ENCODE data around the gene PRR7. TPM values are rescaled to one million over a fixed set of nuclear protein-coding genes. Genes with fewer than 3 reads are reported as not detected.

Gene PRR7, protein sequence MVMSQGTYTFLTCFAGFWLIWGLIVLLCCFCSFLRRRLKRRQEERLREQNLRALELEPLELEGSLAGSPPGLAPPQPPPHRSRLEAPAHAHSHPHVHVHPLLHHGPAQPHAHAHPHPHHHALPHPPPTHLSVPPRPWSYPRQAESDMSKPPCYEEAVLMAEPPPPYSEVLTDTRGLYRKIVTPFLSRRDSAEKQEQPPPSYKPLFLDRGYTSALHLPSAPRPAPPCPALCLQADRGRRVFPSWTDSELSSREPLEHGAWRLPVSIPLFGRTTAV
- total RNA-seq = under 1 TPM in 1 of 5 donors, not detected in 4; 0.73 TPM
- 1 to 10 TPM in 2 of 3 donors, under 1 TPM in 1; 0.61 to 3.7 (median 1.5) TPM for polyA plus RNA-seq
- long read RNA-seq, donor 1 = 0 reads
- long read RNA-seq, donor 2, partial matches to known transcripts = 0 of 1 reads
- long read RNA-seq, donor 2, other reads (novel, unspliced or antisense) = 0 of 1 reads
- long read RNA-seq, donor 3 = 0 reads
- long read RNA-seq, donor 4 = 0 reads
- long read RNA-seq, donor 5, partial matches to known transcripts = 10 of 17 reads
- long read RNA-seq, donor 5, other reads (novel, unspliced or antisense) = 6 of 17 reads
- long read RNA-seq, donor 6 = 0 reads
- long read RNA-seq, donor 7 = 0 reads
- long read RNA-seq, donor 8, partial matches to known transcripts = 20 of 27 reads
- long read RNA-seq, donor 8, other reads (novel, unspliced or antisense) = 6 of 27 reads
- long read RNA-seq, donor 9 = 0 reads
- long read RNA-seq, donor 10 = 0 reads

DNA sequence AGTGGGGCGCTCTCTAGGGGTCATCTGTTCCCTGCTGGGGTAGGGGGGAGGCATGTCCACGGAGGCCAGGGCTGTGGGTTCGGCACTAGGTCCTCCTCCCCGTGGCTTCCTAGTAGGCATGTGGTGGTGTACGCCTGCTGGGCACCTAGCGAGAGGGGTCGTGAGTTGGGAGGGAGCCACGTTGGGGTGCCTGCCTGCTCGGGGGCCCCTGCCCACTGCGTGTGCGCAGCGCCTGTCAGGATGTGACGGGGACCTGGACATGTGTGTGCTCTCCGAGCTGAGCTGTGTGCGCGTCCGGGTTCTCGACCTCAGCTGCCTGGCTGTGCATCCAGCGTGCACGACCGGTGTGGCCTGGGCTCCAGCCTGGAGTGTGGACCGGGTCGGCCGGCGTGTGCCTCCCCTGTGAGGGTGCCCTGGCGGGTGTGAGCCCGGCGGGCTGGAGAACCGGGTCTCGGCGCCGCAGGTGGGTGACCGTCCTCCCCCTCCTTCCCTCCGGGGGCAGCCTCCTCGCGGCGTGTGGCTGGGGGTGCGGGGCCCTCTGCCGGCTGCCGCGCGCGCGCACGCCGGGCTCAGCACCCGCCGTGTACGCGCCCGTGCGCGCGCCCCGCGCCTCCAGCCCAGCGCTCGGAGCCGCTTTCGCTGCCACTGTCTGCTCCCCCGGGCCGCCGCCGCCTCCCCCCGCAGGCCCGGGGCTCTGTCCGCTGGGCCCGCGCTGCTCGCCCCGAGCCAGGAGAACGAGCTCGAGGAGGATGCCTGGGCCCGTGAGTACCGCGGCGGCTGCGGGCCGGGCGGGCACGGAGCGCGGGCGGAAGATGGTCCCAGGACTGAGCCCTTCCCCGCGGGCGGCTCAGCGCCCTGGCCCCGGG, at the start of gene PRR7:
TSS of gene PRR7 (plus strand) at position 615 of the 866 bp plus-strand sequence. CDS start 8,254 bp downstream, outside the sequence.
- TF ChIP-seq POLR2AphosphoS5 (IDR thresholded peaks at IDR 0.05) = peak in 1 of 3 donors; percentile 17
- no peak for TF ChIP-seq EP300 (IDR thresholded peaks at IDR 0.05)
- Histone ChIP-seq H3K27me3 (peaks cover 0 to 42% (median 12%) of the 10 kb centered on the region in 3 donors), H3K36me3 (peaks cover 6 to 15% (median 15%) of the 10 kb centered on the region in 4 donors), H3K4me1 (peaks cover 23 to 34% (median 27%) of the 10 kb centered on the region in 4 donors), H3K9me3 (no peaks in the 10 kb centered on the region), H3K4me3 (peak within 1 kb of the TSS; percentile 58 to 75 (median 70)), H3K27ac (peak within 1 kb of the TSS; percentile 32 to 73 (median 46))
- WGBS, 5 donors = 0 to 1% (median 0%) methylated on average over 11 to 76 of the region's 89 CpGs
- DNase-seq = peak; percentile 66 to 90
- intact Hi-C loops (cut with DNase I; ENCODE audit: low total_unique reads) = no loop called here

DNA sequence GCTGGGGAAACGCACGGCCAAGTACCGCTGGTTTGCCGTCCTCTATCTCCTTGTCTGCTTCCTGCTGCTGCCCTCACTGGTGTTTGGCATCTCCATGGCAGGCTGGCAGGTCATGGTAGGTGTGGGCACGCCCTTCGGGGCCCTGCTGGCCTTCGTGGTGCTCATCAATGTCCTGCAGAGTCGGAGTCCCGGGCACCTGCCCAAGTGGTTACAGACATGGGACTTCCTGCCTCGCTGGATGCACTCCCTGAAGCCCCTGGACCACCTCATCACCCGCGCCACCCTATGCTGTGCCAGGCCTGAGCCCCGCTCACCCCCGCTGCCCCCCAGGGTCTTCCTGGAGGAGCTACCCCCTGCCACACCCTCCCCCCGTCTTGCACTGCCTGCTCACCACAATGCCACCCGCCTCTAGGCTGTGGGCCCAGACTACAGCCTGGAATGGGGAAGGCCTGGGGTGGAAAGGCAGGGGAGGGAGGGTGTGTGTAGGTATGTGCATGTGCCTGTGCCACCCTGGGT, 48.7 kb upstream of the PRR7 start:
- WGBS, 5 donors = 74 to 87% (median 85%) methylated on average over 13 to 16 of the region's 16 CpGs
- H3K4me1 ChIP-seq = peaks cover 18 to 23% (median 23%) of the 10 kb centered on the region in 4 donors
- H3K4me3 ChIP-seq = no peak overlapping the region
- H3K27ac ChIP-seq = no peak overlapping the region
- H3K27me3 ChIP-seq = peaks cover 6 to 82% (median 38%) of the 10 kb centered on the region in 3 donors
- intact Hi-C loops (cut with DNase I; ENCODE audit: low total_unique reads) = no loop called here
- no peaks in the 10 kb centered on the region for H3K9me3 ChIP-seq
- no peak for DNase-seq
- no peaks in the 10 kb centered on the region for H3K36me3 ChIP-seq
- TF ChIP-seq EP300 (IDR thresholded peaks at IDR 0.05) (no peak), POLR2AphosphoS5 (IDR thresholded peaks at IDR 0.05) (no peak), POLR2A (IDR thresholded peaks at IDR 0.05) (no peak)
- TF ChIP-seq, protein P1, sequence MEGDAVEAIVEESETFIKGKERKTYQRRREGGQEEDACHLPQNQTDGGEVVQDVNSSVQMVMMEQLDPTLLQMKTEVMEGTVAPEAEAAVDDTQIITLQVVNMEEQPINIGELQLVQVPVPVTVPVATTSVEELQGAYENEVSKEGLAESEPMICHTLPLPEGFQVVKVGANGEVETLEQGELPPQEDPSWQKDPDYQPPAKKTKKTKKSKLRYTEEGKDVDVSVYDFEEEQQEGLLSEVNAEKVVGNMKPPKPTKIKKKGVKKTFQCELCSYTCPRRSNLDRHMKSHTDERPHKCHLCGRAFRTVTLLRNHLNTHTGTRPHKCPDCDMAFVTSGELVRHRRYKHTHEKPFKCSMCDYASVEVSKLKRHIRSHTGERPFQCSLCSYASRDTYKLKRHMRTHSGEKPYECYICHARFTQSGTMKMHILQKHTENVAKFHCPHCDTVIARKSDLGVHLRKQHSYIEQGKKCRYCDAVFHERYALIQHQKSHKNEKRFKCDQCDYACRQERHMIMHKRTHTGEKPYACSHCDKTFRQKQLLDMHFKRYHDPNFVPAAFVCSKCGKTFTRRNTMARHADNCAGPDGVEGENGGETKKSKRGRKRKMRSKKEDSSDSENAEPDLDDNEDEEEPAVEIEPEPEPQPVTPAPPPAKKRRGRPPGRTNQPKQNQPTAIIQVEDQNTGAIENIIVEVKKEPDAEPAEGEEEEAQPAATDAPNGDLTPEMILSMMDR (IDR thresholded peaks at IDR 0.05) = no peak

DNA sequence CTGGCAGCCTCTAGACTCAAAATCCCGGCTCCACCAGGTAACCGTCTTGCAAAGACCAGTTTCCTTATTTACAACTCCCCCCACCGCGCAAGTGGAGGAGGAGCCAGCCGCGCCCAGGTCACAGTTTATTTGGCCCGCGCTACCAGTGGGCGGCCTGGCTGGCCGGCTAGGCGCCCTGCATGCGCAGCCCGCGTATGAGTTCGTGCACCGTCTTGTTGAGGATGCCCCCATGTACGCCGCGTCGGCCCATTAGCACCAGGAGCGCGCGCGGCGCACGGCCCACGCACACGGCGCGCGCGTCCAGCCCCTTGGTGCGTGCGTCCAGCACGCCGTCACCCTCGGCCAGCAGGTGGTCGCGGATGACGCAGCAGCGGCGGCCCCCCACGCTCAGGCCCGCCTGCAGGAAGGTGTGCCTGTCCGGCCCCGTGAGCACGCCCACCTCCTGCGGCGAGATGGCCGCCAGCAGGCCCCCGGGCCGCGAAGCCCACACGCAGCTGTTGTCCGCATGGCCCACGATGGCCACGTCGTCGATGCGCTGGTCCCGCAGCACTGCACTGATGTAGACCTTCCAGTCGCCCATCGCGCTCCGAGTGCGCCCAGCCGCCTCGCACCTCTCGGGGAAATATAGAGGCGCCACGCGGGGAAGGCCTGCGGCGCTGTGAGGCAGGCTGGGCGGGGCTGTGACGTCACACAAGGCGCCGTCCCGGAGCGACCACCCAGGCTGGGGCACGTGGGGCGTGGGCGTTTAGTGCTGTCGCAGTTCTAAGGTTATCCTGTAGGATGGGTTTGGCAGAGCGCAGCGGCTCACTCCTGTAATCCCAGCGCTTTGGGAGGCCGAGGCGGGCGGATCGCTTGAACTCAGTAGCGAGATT, 46.4 kb upstream of the PRR7 start, which contains the start of gene PFN3:
TSS of gene PFN3 (minus strand) at position 665 of the 872 bp plus-strand sequence. CDS start at position 580, 85 bp downstream.
- TF ChIP-seq, protein P1 (IDR thresholded peaks at IDR 0.05) = no peak
- TF ChIP-seq POLR2A (IDR thresholded peaks at IDR 0.05) (no peak), EP300 (IDR thresholded peaks at IDR 0.05) (no peak), POLR2AphosphoS5 (IDR thresholded peaks at IDR 0.05) (no peak)
- 15 to 23% (median 20%) methylated on average over 46 to 92 of the region's 92 CpGs for WGBS, 5 donors
- intact Hi-C loops (cut with DNase I; ENCODE audit: low total_unique reads) = loop anchor here (5.0 kb wide), 1 partner anchor 57 kb away; no protein-coding TSS in a partner anchor
- Histone ChIP-seq H3K27me3 (peaks cover 6 to 97% (median 47%) of the 10 kb centered on the region in 3 donors), H3K4me3 (peak within 1 kb of the TSS in 2 of 4 donors; percentile 2 to 33), H3K4me1 (peaks cover 31 to 46% (median 45%) of the 10 kb centered on the region in 4 donors), H3K27ac (no peak within 1 kb of the TSS), H3K36me3 (no peaks in the 10 kb centered on the region), H3K9me3 (no peaks in the 10 kb centered on the region)
- DNase-seq = peak; percentile 43 to 76
